ENCODE data around the gene KRTCAP2.

The KRTCAP2 gene

GRCh38 chr1:155139895-155140629 is 33.0 kb downstream of the KRTCAP2 start, which contains the start of gene DPM3:
DPM3 (minus strand) TSS chr1:155140531; CDS start chr1:155140240, 291 bp downstream.
- TF ChIP-seq JUND (IDR thresholded peaks at IDR 0.05; ENCODE audit: low read depth), result no peak
- in situ Hi-C loops (cut with HindIII; ENCODE audit: low pct_unique_long_range_greater_than_20kb, low sequenced_read_pairs), result no loop called here
- peak; percentile 77 to 90 for DNase-seq (ENCODE audit: low read depth in 1 of 2, low spot score in 1 of 2)

DNA sequence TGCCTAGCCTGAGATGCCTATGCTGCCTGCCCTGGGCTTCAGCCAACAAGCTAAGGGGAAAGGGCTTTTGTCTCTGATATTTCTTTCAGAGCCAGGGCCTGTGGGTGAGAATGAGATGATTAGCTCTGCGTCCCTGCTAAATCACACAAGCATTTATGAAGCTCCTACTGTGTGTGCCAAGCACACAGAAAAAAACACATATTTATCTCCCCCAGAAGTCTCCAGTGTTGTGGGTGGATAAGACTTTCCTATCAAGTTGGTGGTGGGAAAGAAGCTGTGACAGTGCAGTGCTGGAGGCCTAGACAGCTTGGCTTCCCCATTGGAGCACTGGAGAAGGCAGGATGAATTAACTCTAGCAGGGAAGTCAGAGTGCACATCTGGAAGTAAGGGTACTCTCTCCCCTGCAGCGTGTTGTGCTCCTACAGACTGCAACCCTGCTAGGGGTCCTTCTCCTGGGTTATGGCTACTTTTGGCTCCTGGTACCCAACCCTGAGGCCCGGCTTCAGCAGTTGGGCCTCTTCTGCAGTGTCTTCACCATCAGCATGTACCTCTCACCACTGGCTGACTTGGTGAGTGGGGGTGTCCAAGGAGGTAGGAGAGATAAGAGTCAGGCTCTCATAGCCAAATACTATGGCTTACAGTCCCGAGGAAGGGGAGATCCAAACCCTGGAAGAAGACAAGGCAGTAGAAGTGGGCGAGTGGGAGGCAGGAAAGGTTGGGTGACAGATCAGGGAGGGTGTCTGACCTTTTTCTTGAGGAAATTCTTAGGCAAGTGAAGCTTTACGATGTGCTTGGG is 35.8 kb downstream of the KRTCAP2 start:
- no peak for TF ChIP-seq JUND (IDR thresholded peaks at IDR 0.05; ENCODE audit: low read depth)
- no peak for DNase-seq (ENCODE audit: low read depth in 1 of 2, low spot score in 1 of 2)

DNA sequence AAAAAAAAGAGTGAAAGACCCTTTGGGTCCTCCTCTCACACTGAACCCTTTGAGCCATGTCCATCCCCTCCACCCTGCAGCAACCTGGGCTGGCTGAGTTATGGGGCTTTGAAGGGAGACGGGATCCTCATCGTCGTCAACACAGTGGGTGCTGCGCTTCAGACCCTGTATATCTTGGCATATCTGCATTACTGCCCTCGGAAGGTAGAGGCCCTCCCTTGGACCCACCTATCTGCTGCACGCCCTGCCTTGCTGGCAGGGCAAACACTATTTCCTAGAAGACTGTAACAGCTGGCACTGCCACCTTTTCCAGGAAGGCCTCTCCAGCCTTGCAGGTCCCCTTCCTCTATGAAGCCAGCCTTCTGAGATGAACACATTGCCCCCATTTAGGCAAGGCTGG is 36.4 kb downstream of the KRTCAP2 start:
- no peak for TF ChIP-seq JUND (IDR thresholded peaks at IDR 0.05; ENCODE audit: low read depth)
- in situ Hi-C loops (cut with HindIII; ENCODE audit: low pct_unique_long_range_greater_than_20kb, low sequenced_read_pairs), result no loop called here
- no peak for DNase-seq (ENCODE audit: low read depth in 1 of 2, low spot score in 1 of 2)

More for the DNA sequence above, 35.8 kb downstream of the KRTCAP2 start:
- in situ Hi-C loops (cut with HindIII; ENCODE audit: low pct_unique_long_range_greater_than_20kb, low sequenced_read_pairs), result no loop called here

DNA sequence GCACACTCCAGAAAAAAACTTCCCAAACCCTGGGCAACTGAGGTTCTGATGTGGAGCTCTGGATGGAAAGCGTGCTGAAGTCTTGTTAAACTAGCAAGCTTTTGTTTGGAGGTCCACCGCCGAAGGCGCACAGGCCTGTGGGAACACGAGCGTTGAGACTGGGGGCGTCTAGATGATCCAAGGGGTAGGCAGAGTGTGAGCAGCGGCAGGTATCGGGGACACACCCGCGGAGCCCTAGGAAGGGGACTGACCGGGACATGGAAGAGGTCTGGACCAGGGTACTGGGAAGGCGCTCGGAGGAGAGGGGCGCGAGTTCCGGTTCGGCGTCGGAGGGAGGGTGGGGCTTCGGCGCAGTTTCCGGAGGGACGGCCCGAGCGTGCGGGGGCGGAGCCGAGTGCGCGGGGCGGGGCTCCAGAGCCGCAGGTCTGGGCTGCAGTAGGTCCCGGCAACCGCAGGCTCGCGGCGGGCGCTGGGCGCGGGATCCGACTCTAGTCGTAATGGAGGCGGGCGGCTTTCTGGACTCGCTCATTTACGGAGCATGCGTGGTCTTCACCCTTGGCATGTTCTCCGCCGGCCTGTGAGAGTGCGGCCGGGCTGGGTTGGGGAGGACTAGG is 37.6 kb downstream of the KRTCAP2 start, which contains the start of gene SLC50A1:
Gene SLC50A1, plus strand, starts transcription at position 438 of the 614 bp plus-strand sequence. Its CDS starts 60 bp downstream, at position 498.
- in situ Hi-C loops (cut with HindIII; ENCODE audit: low pct_unique_long_range_greater_than_20kb, low sequenced_read_pairs), result no loop called here
- no peak for TF ChIP-seq JUND (IDR thresholded peaks at IDR 0.05; ENCODE audit: low read depth)
- peak; percentile 87 to 95 for DNase-seq (ENCODE audit: low read depth in 1 of 2, low spot score in 1 of 2)

GRCh38 chr1:155134880-155135414 is 38.2 kb downstream of the KRTCAP2 start:
- in situ Hi-C loops (cut with HindIII; ENCODE audit: low pct_unique_long_range_greater_than_20kb, low sequenced_read_pairs), result no loop called here

GRCh38 chr1:155134322-155134721 is 38.8 kb downstream of the KRTCAP2 start:
- DNase-seq (ENCODE audit: low read depth in 1 of 2, low spot score in 1 of 2), result peak in 1 of 2 experiments; percentile 30
- no peak for TF ChIP-seq JUND (IDR thresholded peaks at IDR 0.05; ENCODE audit: low read depth)
- in situ Hi-C loops (cut with HindIII; ENCODE audit: low pct_unique_long_range_greater_than_20kb, low sequenced_read_pairs), result no loop called here

More at GRCh38 chr1:155134880-155135414, 38.2 kb downstream of the KRTCAP2 start:
- TF ChIP-seq JUND (IDR thresholded peaks at IDR 0.05; ENCODE audit: low read depth), result no peak
- DNase-seq (ENCODE audit: low read depth in 1 of 2, low spot score in 1 of 2), result peak; percentile 80 to 95

DNA sequence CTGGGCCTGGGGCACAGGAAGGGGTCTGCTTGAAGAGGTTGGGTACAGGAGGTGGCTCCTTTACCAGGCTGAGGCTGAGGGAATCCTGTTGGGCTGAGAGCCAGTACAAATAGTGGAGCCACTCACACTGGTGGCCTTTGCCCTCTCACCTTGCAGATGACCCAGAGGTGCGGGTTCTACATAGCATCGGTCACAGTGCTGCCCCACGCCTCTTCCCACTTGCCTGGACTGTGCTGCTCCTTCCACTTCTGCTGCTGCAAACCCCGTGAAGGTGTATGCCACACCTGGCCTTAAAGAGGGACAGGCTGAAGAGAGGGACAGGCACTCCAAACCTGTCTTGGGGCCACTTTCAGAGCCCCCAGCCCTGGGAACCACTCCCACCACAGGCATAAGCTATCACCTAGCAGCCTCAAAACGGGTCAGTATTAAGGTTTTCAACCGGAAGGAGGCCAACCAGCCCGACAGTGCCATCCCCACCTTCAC is 39.3 kb downstream of the KRTCAP2 start:
- peak in 1 of 2 experiments; percentile 26 for DNase-seq (ENCODE audit: low read depth in 1 of 2, low spot score in 1 of 2)
- no peak for TF ChIP-seq JUND (IDR thresholded peaks at IDR 0.05; ENCODE audit: low read depth)
- in situ Hi-C loops (cut with HindIII; ENCODE audit: low pct_unique_long_range_greater_than_20kb, low sequenced_read_pairs), result no loop called here

GRCh38 chr1:155131856-155132255 is 41.2 kb downstream of the KRTCAP2 start:
- in situ Hi-C loops (cut with HindIII; ENCODE audit: low pct_unique_long_range_greater_than_20kb, low sequenced_read_pairs), result no loop called here
- TF ChIP-seq JUND (IDR thresholded peaks at IDR 0.05; ENCODE audit: low read depth), result no peak
- no peak for DNase-seq (ENCODE audit: low read depth in 1 of 2, low spot score in 1 of 2)

DNA sequence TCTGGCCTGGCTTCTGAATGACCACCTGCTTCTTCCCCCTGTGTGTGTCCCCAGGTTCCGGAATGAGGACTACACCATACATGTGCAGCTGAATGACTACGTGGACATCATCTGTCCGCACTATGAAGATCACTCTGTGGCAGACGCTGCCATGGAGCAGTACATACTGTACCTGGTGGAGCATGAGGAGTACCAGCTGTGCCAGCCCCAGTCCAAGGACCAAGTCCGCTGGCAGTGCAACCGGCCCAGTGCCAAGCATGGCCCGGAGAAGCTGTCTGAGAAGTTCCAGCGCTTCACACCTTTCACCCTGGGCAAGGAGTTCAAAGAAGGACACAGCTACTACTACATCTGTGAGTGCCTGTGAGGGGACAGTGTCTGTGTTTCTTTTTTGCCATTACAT is 41.8 kb downstream of the KRTCAP2 start:
- DNase-seq (ENCODE audit: low read depth in 1 of 2, low spot score in 1 of 2), result no peak
- in situ Hi-C loops (cut with HindIII; ENCODE audit: low pct_unique_long_range_greater_than_20kb, low sequenced_read_pairs), result no loop called here
- TF ChIP-seq JUND (IDR thresholded peaks at IDR 0.05; ENCODE audit: low read depth), result no peak

DNA sequence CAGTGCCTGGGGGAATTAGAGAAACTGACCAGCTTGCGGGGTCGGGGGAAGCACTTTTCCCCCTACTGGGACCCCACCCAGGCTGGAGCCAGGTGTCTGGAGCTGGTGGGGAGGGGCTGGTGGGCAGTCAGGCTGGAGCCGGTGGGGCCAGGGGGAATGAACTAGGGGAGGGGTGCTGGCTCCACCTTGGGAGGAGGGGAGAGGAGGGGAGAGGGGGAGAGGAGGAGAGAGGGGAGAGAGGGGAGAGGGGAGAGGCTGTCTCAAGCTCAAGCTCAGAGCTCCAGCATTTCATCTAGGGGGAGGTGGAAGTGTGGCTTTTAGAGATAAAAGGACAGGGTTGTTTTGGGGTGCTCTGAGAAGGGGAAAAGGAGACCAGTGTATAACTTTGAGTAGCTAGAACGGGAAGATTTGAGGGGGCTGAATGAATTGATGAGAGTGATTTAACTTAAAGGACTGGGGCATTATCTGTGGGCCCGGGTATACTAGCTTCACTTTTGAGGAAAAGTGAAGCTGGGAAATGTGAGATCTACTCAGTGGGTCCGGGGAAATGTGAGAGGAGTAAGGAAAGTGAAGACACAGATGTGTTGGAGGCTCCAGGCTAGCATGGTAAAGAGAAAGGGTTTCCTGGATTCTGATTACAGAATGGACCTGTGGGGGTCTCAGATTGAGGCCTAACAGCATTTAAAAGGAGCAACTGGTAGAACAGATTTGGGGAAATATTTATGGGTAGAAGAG is 42.7 kb downstream of the KRTCAP2 start:
- in situ Hi-C loops (cut with HindIII; ENCODE audit: low pct_unique_long_range_greater_than_20kb, low sequenced_read_pairs), result no loop called here
- DNase-seq (ENCODE audit: low read depth in 1 of 2, low spot score in 1 of 2), result no peak
- no peak for TF ChIP-seq JUND (IDR thresholded peaks at IDR 0.05; ENCODE audit: low read depth)

- in situ Hi-C loops (cut with HindIII; ENCODE audit: low pct_unique_long_range_greater_than_20kb, low sequenced_read_pairs), result no loop called here
- TF ChIP-seq JUND (IDR thresholded peaks at IDR 0.05; ENCODE audit: low read depth), result no peak
- DNase-seq (ENCODE audit: low read depth in 1 of 2, low spot score in 1 of 2), result peak in 1 of 2 experiments; percentile 75
Measured at GRCh38 chr1:155128755-155129473, 44.2 kb downstream of the KRTCAP2 start.

Measured in T47D (cell line).